ENCODE results near the gene PRG2. TPM values are rescaled to one million over a fixed set of nuclear protein-coding genes. Genes with fewer than 3 reads are reported as not detected.

Gene PRG2
- total and polyA plus RNA-seq, 7 experiments from 2014 or later: 0.44 to 1.7 (median 0.48) TPM; not detected in 4

GRCh38 chr11:57414612-57415212, 24.3 kb upstream of the PRG2 start:
- CTCF ChIA-PET: no interaction called here
- no peaks in the 10 kb centered on the region for H3K9me3 ChIP-seq (ENCODE audit: control insufficient read depth in 2 of 3, low read length in 3 of 3)
- peaks cover 3 to 49% (median 4%) of the 10 kb centered on the region in 3 experiments for H3K36me3 ChIP-seq (ENCODE audit: control insufficient read depth in 2 of 3, insufficient read depth in 3 of 3, low read length in 3 of 3)
- POLR2A ChIA-PET: no interaction called here
- no peaks in the 10 kb centered on the region for H3K4me1 ChIP-seq (ENCODE audit: control insufficient read depth in 2 of 2, insufficient read depth in 2 of 2, low read length in 2 of 2)
- Mint-ChIP-seq H3K9me3 (peaks cover 0 to 3% (median 0%) of the 10 kb centered on the region in 11 donors), H3K4me1 (peaks cover 0 to 9% (median 5%) of the 10 kb centered on the region in 7 donors), H3K36me3 (peaks cover 12 to 72% (median 35%) of the 10 kb centered on the region in 5 donors), H3K27me3 (no peaks in the 10 kb centered on the region), H3K4me3 (no peak overlapping the region), H3K27ac (no peak overlapping the region)
- H3K27me3 ChIP-seq (ENCODE audit: control insufficient read depth in 2 of 2, insufficient read depth in 2 of 2, low read length in 2 of 2): no peaks in the 10 kb centered on the region
- H3K4me3 ChIP-seq (ENCODE audit: low read length): no peak overlapping the region
- no peak for DNase-seq
- H3K27ac ChIP-seq (ENCODE audit: low read depth, low read length): no peak overlapping the region
- intact Hi-C loops (cut with micrococcal nuclease): no loop called here
- ATAC-seq: no peak

- ATAC-seq (no peak), DNase-seq (no peak)
- Mint-ChIP-seq H3K36me3 (peaks cover 12 to 74% (median 35%) of the 10 kb centered on the region in 5 donors), H3K4me3 (no peak overlapping the region), H3K27ac (peak overlapping the region in 4 of 9 donors; percentile 7 to 63 (median 30)), H3K9me3 (peaks cover 0 to 3% (median 0%) of the 10 kb centered on the region in 11 donors), H3K27me3 (no peaks in the 10 kb centered on the region), H3K4me1 (peaks cover 0 to 7% (median 5%) of the 10 kb centered on the region in 7 donors)
- CTCF ChIA-PET: no interaction called here
- intact Hi-C loops (cut with micrococcal nuclease): no loop called here
- no peak overlapping the region for H3K4me3 ChIP-seq (ENCODE audit: low read length)
- H3K9me3 ChIP-seq (ENCODE audit: control insufficient read depth in 2 of 3, low read length in 3 of 3): no peaks in the 10 kb centered on the region
- H3K27ac ChIP-seq (ENCODE audit: low read depth, low read length): no peak overlapping the region
- POLR2A ChIA-PET: no interaction called here
- H3K4me1 ChIP-seq (ENCODE audit: control insufficient read depth in 2 of 2, insufficient read depth in 2 of 2, low read length in 2 of 2): no peaks in the 10 kb centered on the region
- peaks cover 3 to 59% (median 4%) of the 10 kb centered on the region in 3 experiments for H3K36me3 ChIP-seq (ENCODE audit: control insufficient read depth in 2 of 3, insufficient read depth in 3 of 3, low read length in 3 of 3)
- H3K27me3 ChIP-seq (ENCODE audit: control insufficient read depth in 2 of 2, insufficient read depth in 2 of 2, low read length in 2 of 2): no peaks in the 10 kb centered on the region
Measured at GRCh38 chr11:57413681-57414080, 23.2 kb upstream of the PRG2 start.

- peaks cover 16 to 80% (median 42%) of the 10 kb centered on the region in 5 donors for H3K36me3 Mint-ChIP-seq
Measured at GRCh38 chr11:57410287-57410686, 19.8 kb upstream of the PRG2 start.

GRCh38 chr11:57409321-57410100, 19.1 kb upstream of the PRG2 start:
- intact Hi-C loops (cut with micrococcal nuclease): no loop called here
- no peaks in the 10 kb centered on the region for H3K27me3 ChIP-seq (ENCODE audit: control insufficient read depth in 2 of 2, insufficient read depth in 2 of 2, low read length in 2 of 2)
- peak overlapping the region in 2 of 9 donors; percentile 51 to 55 for H3K27ac Mint-ChIP-seq
- no peak overlapping the region for H3K4me3 ChIP-seq (ENCODE audit: low read length)
- POLR2A ChIA-PET: interaction anchor here (0.5 kb wide), 2 partner anchors 160 to 1771 kb away, joined by 3 to 4 read pairs; no protein-coding TSS in a partner anchor
- H3K4me1 ChIP-seq (ENCODE audit: control insufficient read depth in 2 of 2, insufficient read depth in 2 of 2, low read length in 2 of 2): no peaks in the 10 kb centered on the region
- H3K9me3 ChIP-seq (ENCODE audit: control insufficient read depth in 2 of 3, low read length in 3 of 3): no peaks in the 10 kb centered on the region
- H3K27ac ChIP-seq (ENCODE audit: low read depth, low read length): no peak overlapping the region
- H3K4me1 Mint-ChIP-seq: peaks cover 5 to 27% (median 8%) of the 10 kb centered on the region in 7 donors
- H3K36me3 Mint-ChIP-seq: peaks cover 16 to 79% (median 42%) of the 10 kb centered on the region in 5 donors
- ATAC-seq: no peak
- peaks cover 0 to 46% (median 9%) of the 10 kb centered on the region in 3 experiments for H3K36me3 ChIP-seq (ENCODE audit: control insufficient read depth in 2 of 3, insufficient read depth in 3 of 3, low read length in 3 of 3)
- CTCF ChIA-PET: interaction anchor here (0.6 kb wide), 1 partner anchor 820 kb away, joined by 3 read pairs; no protein-coding TSS in a partner anchor
- no peaks in the 10 kb centered on the region for H3K27me3 Mint-ChIP-seq
- H3K9me3 Mint-ChIP-seq: peaks cover 0 to 3% (median 0%) of the 10 kb centered on the region in 11 donors
- no peak overlapping the region for H3K4me3 Mint-ChIP-seq
- no peak for DNase-seq

More at GRCh38 chr11:57410287-57410686, 19.8 kb upstream of the PRG2 start:
- H3K4me3 Mint-ChIP-seq: no peak overlapping the region
- peaks cover 0 to 3% (median 0%) of the 10 kb centered on the region in 11 donors for H3K9me3 Mint-ChIP-seq
- Histone ChIP-seq H3K36me3 (ENCODE audit: control insufficient read depth in 2 of 3, insufficient read depth in 3 of 3, low read length in 3 of 3) (peaks cover 0 to 54% (median 9%) of the 10 kb centered on the region in 3 experiments), H3K27ac (ENCODE audit: low read depth, low read length) (no peak overlapping the region), H3K27me3 (ENCODE audit: control insufficient read depth in 2 of 2, insufficient read depth in 2 of 2, low read length in 2 of 2) (no peaks in the 10 kb centered on the region), H3K9me3 (ENCODE audit: control insufficient read depth in 2 of 3, low read length in 3 of 3) (no peaks in the 10 kb centered on the region), H3K4me1 (ENCODE audit: control insufficient read depth in 2 of 2, insufficient read depth in 2 of 2, low read length in 2 of 2) (no peaks in the 10 kb centered on the region), H3K4me3 (ENCODE audit: low read length) (no peak overlapping the region)
- peak overlapping the region in 1 of 9 donors; percentile 55 for H3K27ac Mint-ChIP-seq
- no peak for ATAC-seq
- peaks cover 5 to 27% (median 8%) of the 10 kb centered on the region in 7 donors for H3K4me1 Mint-ChIP-seq
- ChIA-PET CTCF (interaction anchor here (0.6 kb wide), 1 partner anchor 820 kb away, joined by 3 read pairs; no protein-coding TSS in a partner anchor), POLR2A (no interaction called here)
- no peaks in the 10 kb centered on the region for H3K27me3 Mint-ChIP-seq
- no peak for DNase-seq
- intact Hi-C loops (cut with micrococcal nuclease): no loop called here

GRCh38 chr11:57408771-57409170, 18.3 kb upstream of the PRG2 start:
- Mint-ChIP-seq H3K4me3 (no peak overlapping the region), H3K4me1 (peaks cover 2 to 26% (median 8%) of the 10 kb centered on the region in 7 donors), H3K27me3 (no peaks in the 10 kb centered on the region), H3K9me3 (peaks cover 0 to under 1% (median 0%) of the 10 kb centered on the region in 11 donors), H3K36me3 (peaks cover 13 to 72% (median 42%) of the 10 kb centered on the region in 5 donors), H3K27ac (no peak overlapping the region)
- Histone ChIP-seq H3K27ac (ENCODE audit: low read depth, low read length) (no peak overlapping the region), H3K36me3 (ENCODE audit: control insufficient read depth in 2 of 3, insufficient read depth in 3 of 3, low read length in 3 of 3) (peaks cover 0 to 39% (median 9%) of the 10 kb centered on the region in 3 experiments), H3K4me1 (ENCODE audit: control insufficient read depth in 2 of 2, insufficient read depth in 2 of 2, low read length in 2 of 2) (no peaks in the 10 kb centered on the region), H3K27me3 (ENCODE audit: control insufficient read depth in 2 of 2, insufficient read depth in 2 of 2, low read length in 2 of 2) (no peaks in the 10 kb centered on the region), H3K9me3 (ENCODE audit: control insufficient read depth in 2 of 3, low read length in 3 of 3) (no peaks in the 10 kb centered on the region), H3K4me3 (ENCODE audit: low read length) (no peak overlapping the region)
- ATAC-seq: no peak
- ChIA-PET POLR2A (interaction anchor here (0.5 kb wide), 1 partner anchor 161 kb away, joined by 3 read pairs; no protein-coding TSS in a partner anchor), CTCF (no interaction called here)
- DNase-seq: no peak
- intact Hi-C loops (cut with micrococcal nuclease): no loop called here

- H3K27ac Mint-ChIP-seq: peak overlapping the region in 1 of 9 donors; percentile 62
- POLR2A ChIA-PET: no interaction called here
- ATAC-seq: no peak
- no peak overlapping the region for H3K27ac ChIP-seq (ENCODE audit: low read depth, low read length)
- no peak for DNase-seq
- no peaks in the 10 kb centered on the region for H3K9me3 Mint-ChIP-seq
- peaks cover 0 to 34% (median 9%) of the 10 kb centered on the region in 3 experiments for H3K36me3 ChIP-seq (ENCODE audit: control insufficient read depth in 2 of 3, insufficient read depth in 3 of 3, low read length in 3 of 3)
- H3K4me3 ChIP-seq (ENCODE audit: low read length): no peak overlapping the region
- H3K4me3 Mint-ChIP-seq: no peak overlapping the region
- no peaks in the 10 kb centered on the region for H3K27me3 ChIP-seq (ENCODE audit: control insufficient read depth in 2 of 2, insufficient read depth in 2 of 2, low read length in 2 of 2)
- CTCF ChIA-PET: no interaction called here
- H3K9me3 ChIP-seq (ENCODE audit: control insufficient read depth in 2 of 3, low read length in 3 of 3): no peaks in the 10 kb centered on the region
- peaks cover 7 to 64% (median 40%) of the 10 kb centered on the region in 5 donors for H3K36me3 Mint-ChIP-seq
- intact Hi-C loops (cut with micrococcal nuclease): no loop called here
- H3K4me1 ChIP-seq (ENCODE audit: control insufficient read depth in 2 of 2, insufficient read depth in 2 of 2, low read length in 2 of 2): no peaks in the 10 kb centered on the region
- H3K4me1 Mint-ChIP-seq: peaks cover 0 to 23% (median 7%) of the 10 kb centered on the region in 7 donors
- H3K27me3 Mint-ChIP-seq: no peaks in the 10 kb centered on the region
Measured at GRCh38 chr11:57407941-57408475, 17.6 kb upstream of the PRG2 start.

Measured in naive thymus-derived CD4-positive, alpha-beta T cell (primary cell).